Hepatocyte (in vitro differentiated cells): ENCODE data around the gene WASL. TPM values are rescaled to one million over a fixed set of nuclear protein-coding genes. Genes with fewer than 3 reads are reported as not detected.

Source experiments
- DNase-seq: peaks from one replicate; pipeline ENCODE4 v3.0.0-alpha.2; 2016; ENCODE audit warnings: low spot score
- H2AFZ ChIP-seq: fragments of 200-600 bp; sonication (generic); 2 replicates; pipeline ENCODE4 v1.6.0; 2016; ENCODE audit warnings: antibody characterized with exemption, mild to moderate bottlenecking
- H3K27ac ChIP-seq: fragments of 200-600 bp; sonication (generic); 2 replicates; pipeline ENCODE4 v1.5.1; 2016; ENCODE audit warnings: mild to moderate bottlenecking
- H3K27me3 ChIP-seq: fragments of 200-600 bp; sonication (generic); 2 replicates; pipeline ENCODE4 v1.6.1; 2016
- H3K36me3 ChIP-seq: fragments of 200-600 bp; sonication (generic); replicated peaks from 2 replicates; pipeline ENCODE4 v1.5.1; 2016; ENCODE audit warnings: low read depth; ENCODE audit not compliant: insufficient read depth
- H3K4me1 ChIP-seq: fragments of 200-600 bp; sonication (generic); 2 replicates; pipeline ENCODE4 v1.5.1; 2016; ENCODE audit warnings: mild to moderate bottlenecking, moderate library complexity; ENCODE audit not compliant: insufficient read depth
- H3K4me2 ChIP-seq: fragments of 200-600 bp; sonication (generic); 2 replicates; pipeline ENCODE4 v1.6.0; 2016
- H3K4me3 ChIP-seq: fragments of 200-600 bp; sonication (generic); 2 replicates; pipeline ENCODE4 v1.5.1; 2016; ENCODE audit warnings: mild to moderate bottlenecking
- H3K79me2 ChIP-seq: fragments of 200-600 bp; sonication (generic); 2 replicates; pipeline ENCODE4 v1.6.0; 2017; ENCODE audit warnings: mild to moderate bottlenecking
- H3K9me2 ChIP-seq: fragments of 200-600 bp; sonication (generic); replicated peaks from 2 replicates; pipeline ENCODE4 v1.6.0; 2017; ENCODE audit warnings: mild to moderate bottlenecking; ENCODE audit not compliant: insufficient read depth
- H3K9me3 ChIP-seq: fragments of 200-600 bp; sonication (generic); 2 replicates; pipeline ENCODE4 v1.5.1; 2016; ENCODE audit warnings: low read depth, mild to moderate bottlenecking
- H4K20me1 ChIP-seq: fragments of 200-600 bp; sonication (generic); 2 replicates; pipeline ENCODE4 v1.6.0; 2016; ENCODE audit warnings: mild to moderate bottlenecking; ENCODE audit not compliant: insufficient read depth, poor library complexity, severe bottlenecking
- CTCF ChIP-seq: fragments of 200-600 bp; sonication (generic); IDR thresholded peaks from 2 replicates; pipeline ENCODE4 v1.5.1; 2016; ENCODE audit warnings: antibody characterized with exemption, mild to moderate bottlenecking; ENCODE audit not compliant: poor library complexity
- EZH2 ChIP-seq: fragments of 200-600 bp; sonication (generic); IDR thresholded peaks from 2 replicates; pipeline ENCODE4 v1.6.1; 2016; ENCODE audit warnings: antibody characterized with exemption, mild to moderate bottlenecking, borderline replicate concordance
- EZH2phosphoT487 ChIP-seq: fragments of 200-600 bp; sonication (generic); IDR thresholded peaks from one replicate; pipeline ENCODE4 v1.6.1; 2018; ENCODE audit warnings: antibody characterized with exemption, mild to moderate bottlenecking, low read depth, moderate library complexity; ENCODE audit not compliant: unreplicated experiment, severe bottlenecking
- WGBS: methylation state at CpG from one replicate; pipeline ENCODE4 v1.1.6; 2016; ENCODE audit warnings: low lambda C conversion rate; ENCODE audit errors: missing lambda C conversion rate; 5-methylcytosine and 5-hydroxymethylcytosine counted together
- polyA plus RNA-seq: library from polyadenylated mRNA; unstranded; fragments of >200 nt; fragmentation: Nextera tagmentation; extraction: Ambion mirVana; gene quantifications from 2 replicates; pipeline ENCODE4 v1.2.1, GENCODE V29; 2016
- total RNA-seq: library from RNA; depleted of rRNA; stranded (reverse); fragments of >200 nt; gene quantifications from 2 replicates; pipeline ENCODE4 v1.2.3, GENCODE V29; 2014

Gene WASL
- total and polyA plus RNA-seq, 2 experiments from 2014 or later = 36.8 to 48.9 TPM

- Histone ChIP-seq H3K27ac (no peak overlapping the region), H3K4me2 (no peak overlapping the region), H4K20me1 (no peaks in the 10 kb centered on the region), H3K79me2 (no peaks in the 10 kb centered on the region), H2AFZ (no peak overlapping the region), H3K9me3 (no peaks in the 10 kb centered on the region), H3K27me3 (no peaks in the 10 kb centered on the region), H3K4me3 (no peak overlapping the region), H3K9me2 (no peaks in the 10 kb centered on the region), H3K36me3 (no peaks in the 10 kb centered on the region), H3K4me1 (peaks cover 13% of the 10 kb centered on the region)
- no peak for TF ChIP-seq EZH2
- TF ChIP-seq CTCF = no peak
- TF ChIP-seq EZH2phosphoT487 = no peak
- DNase-seq = no peak
- WGBS = 74% methylated on average over 7 of the region's 7 CpGs
These were observed 79.3 kb downstream of the WASL start for GRCh38 chr7:123669485-123669884.

- no peak for TF ChIP-seq CTCF
- no peak for TF ChIP-seq EZH2
- no peak for TF ChIP-seq EZH2phosphoT487
- no peak overlapping the region for H2AFZ ChIP-seq
- H3K27me3 ChIP-seq = no peaks in the 10 kb centered on the region
- H3K4me1 ChIP-seq = peaks cover 9% of the 10 kb centered on the region
- 35% methylated on average over 1 of the region's 1 CpG for WGBS
- H3K4me3 ChIP-seq = no peak overlapping the region
- H3K27ac ChIP-seq = no peak overlapping the region
- peaks cover 4% of the 10 kb centered on the region for H3K9me2 ChIP-seq
- no peaks in the 10 kb centered on the region for H3K9me3 ChIP-seq
- H3K79me2 ChIP-seq = no peaks in the 10 kb centered on the region
- H3K4me2 ChIP-seq = no peak overlapping the region
- H4K20me1 ChIP-seq = no peaks in the 10 kb centered on the region
- no peak for DNase-seq
- no peaks in the 10 kb centered on the region for H3K36me3 ChIP-seq
These were observed 82.3 kb downstream of the WASL start for GRCh38 chr7:123666492-123666891.

GRCh38 chr7:123665896-123666295 is 82.9 kb downstream of the WASL start:
- H3K9me3 ChIP-seq = no peaks in the 10 kb centered on the region
- H3K4me2 ChIP-seq = no peak overlapping the region
- H3K36me3 ChIP-seq = no peaks in the 10 kb centered on the region
- WGBS = 44% methylated on average over 1 of the region's 1 CpG
- H3K27me3 ChIP-seq = no peaks in the 10 kb centered on the region
- no peak for DNase-seq
- no peaks in the 10 kb centered on the region for H4K20me1 ChIP-seq
- H3K4me3 ChIP-seq = no peak overlapping the region
- TF ChIP-seq EZH2phosphoT487 (no peak), CTCF (no peak), EZH2 (no peak)
- no peaks in the 10 kb centered on the region for H3K79me2 ChIP-seq
- H2AFZ ChIP-seq = no peak overlapping the region
- peaks cover 4% of the 10 kb centered on the region for H3K9me2 ChIP-seq
- no peak overlapping the region for H3K27ac ChIP-seq
- H3K4me1 ChIP-seq = peaks cover 9% of the 10 kb centered on the region

- Histone ChIP-seq H3K4me2 (no peak overlapping the region), H3K27ac (no peak overlapping the region), H3K9me3 (no peaks in the 10 kb centered on the region), H3K4me3 (no peak overlapping the region), H2AFZ (no peak overlapping the region), H3K9me2 (peaks cover 4% of the 10 kb centered on the region), H4K20me1 (no peaks in the 10 kb centered on the region), H3K27me3 (no peaks in the 10 kb centered on the region), H3K4me1 (peaks cover 9% of the 10 kb centered on the region), H3K79me2 (no peaks in the 10 kb centered on the region), H3K36me3 (no peaks in the 10 kb centered on the region)
- no peak for DNase-seq
- WGBS = 53% methylated on average over 2 of the region's 2 CpGs
- TF ChIP-seq EZH2 = no peak
- TF ChIP-seq CTCF = no peak
- no peak for TF ChIP-seq EZH2phosphoT487
These were observed 83.6 kb downstream of the WASL start for GRCh38 chr7:123665157-123665556.
